K562 (cell line): ENCODE data around the gene HCST. TPM values are rescaled to one million over a fixed set of nuclear protein-coding genes. Genes with fewer than 3 reads are reported as not detected.

Experiments used
- CEBPG ChIP-seq, 3 experiments: fragments of 200-800 bp in 1 of 3; sonication (Bioruptor generic) in 1 of 3; sonication (generic) in 1 of 3; formaldehyde crosslinking in 1 of 3; IDR thresholded peaks in 2 of 3; conservative IDR thresholded peaks in 1 of 3; 2 replicates each; pipeline versions ENCODE4 v1.6.1 to v1.8.0; 2016 to 2022; ENCODE audit warnings: missing compliant biosample characterization in 2 of 3, missing genetic modification characterization in 2 of 3, mild to moderate bottlenecking in 1 of 3, missing genetic modification reagents in 1 of 3
- CREB1 ChIP-seq, 2 experiments: sonication (generic) in 1 of 2; formaldehyde crosslinking in 1 of 2; IDR thresholded peaks; 2 replicates each; pipeline versions ENCODE4 v1.6.1 to v1.8.0; 2012 to 2022; ENCODE audit warnings: inconsistent platforms in 1 of 2, mild to moderate bottlenecking in 1 of 2, missing genetic modification reagents in 1 of 2, moderate library complexity in 1 of 2
- ELK3 ChIP-seq: fragments of 450-650 bp; formaldehyde crosslinking; IDR thresholded peaks from 2 replicates; pipeline ENCODE4 v1.4.0; 2020; ENCODE audit warnings: mild to moderate bottlenecking
- HMG20A ChIP-seq: fragments of 450-650 bp; formaldehyde crosslinking; conservative IDR thresholded peaks from 2 replicates; pipeline ENCODE4 v1.4.0; 2020; ENCODE audit warnings: mild to moderate bottlenecking, mixed read lengths
- PRMT5 ChIP-seq: sonication (generic); formaldehyde crosslinking; IDR thresholded peaks from 2 replicates; pipeline ENCODE4 v1.5.0; 2020; ENCODE audit warnings: missing genetic modification reagents
- TAF1 ChIP-seq: IDR thresholded peaks from 2 replicates; pipeline ENCODE4 v1.6.1; 2011; ENCODE audit warnings: mild to moderate bottlenecking, low read length, moderate library complexity; ENCODE audit not compliant: insufficient read depth, control insufficient read depth, severe bottlenecking; ENCODE audit errors: extremely low read depth
- ZBTB11 ChIP-seq, 3 experiments: fragments of 200-800 bp in 1 of 3; fragments of 250-450 bp in 1 of 3; fragments of 450-650 bp in 1 of 3; sonication (Bioruptor Pico) in 1 of 3; sonication (Bioruptor generic) in 1 of 3; formaldehyde crosslinking in 1 of 3; IDR thresholded peaks; 2 replicates each; pipeline versions ENCODE4 v1.6.1 to v1.8.0; 2016 to 2022; ENCODE audit warnings: mild to moderate bottlenecking in 2 of 3, missing genetic modification characterization in 2 of 3, missing compliant biosample characterization in 1 of 3, moderate library complexity in 1 of 3
- ZNF507 ChIP-seq: conservative IDR thresholded peaks from 2 replicates; pipeline ENCODE4 v1.6.1; 2017; ENCODE audit warnings: missing genetic modification characterization, missing compliant biosample characterization
- polyA plus RNA-seq, 8 experiments: library from polyadenylated mRNA; depleted of rRNA in 4 of 8; stranded (reverse) in 5 of 8; unstranded in 3 of 8; fragments of >200 nt; fragmentation: Nextera tagmentation in 2 of 8; fragmentation: Illumina TruSeq in 1 of 8; extraction: Ambion mirVana in 2 of 8; extraction: Trizol in 1 of 8; gene quantifications; 2 replicates each; pipeline versions ENCODE4 v1.2.1 to v1.2.3, GENCODE V29; 2011 to 2014; ENCODE audit warnings: inconsistent platforms in 1 of 8, missing spikeins in 1 of 8
- total RNA-seq, 7 experiments: library from RNA; depleted of rRNA in 6 of 7; stranded (reverse); fragments of >200 nt in 6 of 7; fragmentation: Illumina TruSeq in 2 of 7; extraction: Trizol in 2 of 7; gene quantifications; 2 replicates each; pipeline versions ENCODE4 v1.2.1 to v1.2.3, GENCODE V29; 2011 to 2021; ENCODE audit warnings: low replicate concordance in 1 of 7
- TF ChIP-seq, protein P1 (sequence below): fragments of 200-600 bp; sonication (generic); IDR thresholded peaks from one replicate; pipeline ENCODE4 v1.6.1; 2012; ENCODE audit warnings: mild to moderate bottlenecking, low read depth, low read length, inconsistent platforms

HCST gene
- total and polyA plus RNA-seq, 9 of the 15 experiments (the other 6 are each of a cell fraction or from before 2014, with no cell fraction given) = 0.29 to 1.9 (median 0.95) TPM; not detected in 2

- TF ChIP-seq, protein P1, sequence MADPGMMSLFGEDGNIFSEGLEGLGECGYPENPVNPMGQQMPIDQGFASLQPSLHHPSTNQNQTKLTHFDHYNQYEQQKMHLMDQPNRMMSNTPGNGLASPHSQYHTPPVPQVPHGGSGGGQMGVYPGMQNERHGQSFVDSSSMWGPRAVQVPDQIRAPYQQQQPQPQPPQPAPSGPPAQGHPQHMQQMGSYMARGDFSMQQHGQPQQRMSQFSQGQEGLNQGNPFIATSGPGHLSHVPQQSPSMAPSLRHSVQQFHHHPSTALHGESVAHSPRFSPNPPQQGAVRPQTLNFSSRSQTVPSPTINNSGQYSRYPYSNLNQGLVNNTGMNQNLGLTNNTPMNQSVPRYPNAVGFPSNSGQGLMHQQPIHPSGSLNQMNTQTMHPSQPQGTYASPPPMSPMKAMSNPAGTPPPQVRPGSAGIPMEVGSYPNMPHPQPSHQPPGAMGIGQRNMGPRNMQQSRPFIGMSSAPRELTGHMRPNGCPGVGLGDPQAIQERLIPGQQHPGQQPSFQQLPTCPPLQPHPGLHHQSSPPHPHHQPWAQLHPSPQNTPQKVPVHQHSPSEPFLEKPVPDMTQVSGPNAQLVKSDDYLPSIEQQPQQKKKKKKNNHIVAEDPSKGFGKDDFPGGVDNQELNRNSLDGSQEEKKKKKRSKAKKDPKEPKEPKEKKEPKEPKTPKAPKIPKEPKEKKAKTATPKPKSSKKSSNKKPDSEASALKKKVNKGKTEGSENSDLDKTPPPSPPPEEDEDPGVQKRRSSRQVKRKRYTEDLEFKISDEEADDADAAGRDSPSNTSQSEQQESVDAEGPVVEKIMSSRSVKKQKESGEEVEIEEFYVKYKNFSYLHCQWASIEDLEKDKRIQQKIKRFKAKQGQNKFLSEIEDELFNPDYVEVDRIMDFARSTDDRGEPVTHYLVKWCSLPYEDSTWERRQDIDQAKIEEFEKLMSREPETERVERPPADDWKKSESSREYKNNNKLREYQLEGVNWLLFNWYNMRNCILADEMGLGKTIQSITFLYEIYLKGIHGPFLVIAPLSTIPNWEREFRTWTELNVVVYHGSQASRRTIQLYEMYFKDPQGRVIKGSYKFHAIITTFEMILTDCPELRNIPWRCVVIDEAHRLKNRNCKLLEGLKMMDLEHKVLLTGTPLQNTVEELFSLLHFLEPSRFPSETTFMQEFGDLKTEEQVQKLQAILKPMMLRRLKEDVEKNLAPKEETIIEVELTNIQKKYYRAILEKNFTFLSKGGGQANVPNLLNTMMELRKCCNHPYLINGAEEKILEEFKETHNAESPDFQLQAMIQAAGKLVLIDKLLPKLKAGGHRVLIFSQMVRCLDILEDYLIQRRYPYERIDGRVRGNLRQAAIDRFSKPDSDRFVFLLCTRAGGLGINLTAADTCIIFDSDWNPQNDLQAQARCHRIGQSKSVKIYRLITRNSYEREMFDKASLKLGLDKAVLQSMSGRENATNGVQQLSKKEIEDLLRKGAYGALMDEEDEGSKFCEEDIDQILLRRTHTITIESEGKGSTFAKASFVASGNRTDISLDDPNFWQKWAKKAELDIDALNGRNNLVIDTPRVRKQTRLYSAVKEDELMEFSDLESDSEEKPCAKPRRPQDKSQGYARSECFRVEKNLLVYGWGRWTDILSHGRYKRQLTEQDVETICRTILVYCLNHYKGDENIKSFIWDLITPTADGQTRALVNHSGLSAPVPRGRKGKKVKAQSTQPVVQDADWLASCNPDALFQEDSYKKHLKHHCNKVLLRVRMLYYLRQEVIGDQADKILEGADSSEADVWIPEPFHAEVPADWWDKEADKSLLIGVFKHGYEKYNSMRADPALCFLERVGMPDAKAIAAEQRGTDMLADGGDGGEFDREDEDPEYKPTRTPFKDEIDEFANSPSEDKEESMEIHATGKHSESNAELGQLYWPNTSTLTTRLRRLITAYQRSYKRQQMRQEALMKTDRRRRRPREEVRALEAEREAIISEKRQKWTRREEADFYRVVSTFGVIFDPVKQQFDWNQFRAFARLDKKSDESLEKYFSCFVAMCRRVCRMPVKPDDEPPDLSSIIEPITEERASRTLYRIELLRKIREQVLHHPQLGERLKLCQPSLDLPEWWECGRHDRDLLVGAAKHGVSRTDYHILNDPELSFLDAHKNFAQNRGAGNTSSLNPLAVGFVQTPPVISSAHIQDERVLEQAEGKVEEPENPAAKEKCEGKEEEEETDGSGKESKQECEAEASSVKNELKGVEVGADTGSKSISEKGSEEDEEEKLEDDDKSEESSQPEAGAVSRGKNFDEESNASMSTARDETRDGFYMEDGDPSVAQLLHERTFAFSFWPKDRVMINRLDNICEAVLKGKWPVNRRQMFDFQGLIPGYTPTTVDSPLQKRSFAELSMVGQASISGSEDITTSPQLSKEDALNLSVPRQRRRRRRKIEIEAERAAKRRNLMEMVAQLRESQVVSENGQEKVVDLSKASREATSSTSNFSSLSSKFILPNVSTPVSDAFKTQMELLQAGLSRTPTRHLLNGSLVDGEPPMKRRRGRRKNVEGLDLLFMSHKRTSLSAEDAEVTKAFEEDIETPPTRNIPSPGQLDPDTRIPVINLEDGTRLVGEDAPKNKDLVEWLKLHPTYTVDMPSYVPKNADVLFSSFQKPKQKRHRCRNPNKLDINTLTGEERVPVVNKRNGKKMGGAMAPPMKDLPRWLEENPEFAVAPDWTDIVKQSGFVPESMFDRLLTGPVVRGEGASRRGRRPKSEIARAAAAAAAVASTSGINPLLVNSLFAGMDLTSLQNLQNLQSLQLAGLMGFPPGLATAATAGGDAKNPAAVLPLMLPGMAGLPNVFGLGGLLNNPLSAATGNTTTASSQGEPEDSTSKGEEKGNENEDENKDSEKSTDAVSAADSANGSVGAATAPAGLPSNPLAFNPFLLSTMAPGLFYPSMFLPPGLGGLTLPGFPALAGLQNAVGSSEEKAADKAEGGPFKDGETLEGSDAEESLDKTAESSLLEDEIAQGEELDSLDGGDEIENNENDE = no peak
- TF ChIP-seq ZNF507 (no peak), HMG20A (CRISPR knock-in tag) (no peak), TAF1 (peak; percentile 61), CEBPG (CRISPR knock-in tag; IDR thresholded peaks at IDR 0.05) (0 out of 2 replicates have a peak, but pooled peaks have one; percentile 33), CEBPG (tag; conservative IDR thresholded peaks at IDR 0.05 in 1 of 2, IDR thresholded peaks at IDR 0.05 in 1 of 2) (no peak), CREB1 (IDR thresholded peaks at IDR 0.05) (no peak; the same call in 1 of the 2 replicates), CREB1 (CRISPR knock-in tag; IDR thresholded peaks at IDR 0.05) (0 out of 2 replicates have a peak, but pooled peaks have one; percentile 49), ZBTB11 (CRISPR knock-in tag; IDR thresholded peaks at IDR 0.05) (peak in 2 of 3 experiments; percentile 36 to 84; a peak in 2 of 6 replicates), ELK3 (CRISPR knock-in tag) (no peak), PRMT5 (CRISPR knock-in tag) (no peak)
These were observed 1.3 kb downstream of the HCST start (continued) for GRCh38 chr19:35903550-35904179.
